ENCODE results near the gene DOCK2.

DNA sequence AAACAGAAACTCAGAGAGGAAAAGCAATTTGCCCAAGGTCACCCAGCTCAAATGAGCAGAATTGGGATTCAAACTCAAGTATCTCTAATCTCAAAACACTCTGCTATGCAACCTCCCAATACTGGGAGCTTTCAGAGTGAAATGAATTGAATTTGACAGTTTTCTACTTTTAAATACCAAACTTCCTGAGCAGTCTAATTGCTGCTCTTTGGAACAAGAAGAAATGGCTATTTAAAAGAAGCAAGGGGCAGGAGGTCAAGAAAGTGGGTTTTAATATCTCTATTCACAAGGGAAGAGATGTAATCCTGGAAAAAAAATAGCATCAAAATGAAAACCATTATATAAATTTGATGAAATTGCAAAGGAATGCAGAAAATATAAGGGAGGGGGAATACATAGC is 200.6 kb downstream of the DOCK2 start:
- TF ChIP-seq, protein P1, sequence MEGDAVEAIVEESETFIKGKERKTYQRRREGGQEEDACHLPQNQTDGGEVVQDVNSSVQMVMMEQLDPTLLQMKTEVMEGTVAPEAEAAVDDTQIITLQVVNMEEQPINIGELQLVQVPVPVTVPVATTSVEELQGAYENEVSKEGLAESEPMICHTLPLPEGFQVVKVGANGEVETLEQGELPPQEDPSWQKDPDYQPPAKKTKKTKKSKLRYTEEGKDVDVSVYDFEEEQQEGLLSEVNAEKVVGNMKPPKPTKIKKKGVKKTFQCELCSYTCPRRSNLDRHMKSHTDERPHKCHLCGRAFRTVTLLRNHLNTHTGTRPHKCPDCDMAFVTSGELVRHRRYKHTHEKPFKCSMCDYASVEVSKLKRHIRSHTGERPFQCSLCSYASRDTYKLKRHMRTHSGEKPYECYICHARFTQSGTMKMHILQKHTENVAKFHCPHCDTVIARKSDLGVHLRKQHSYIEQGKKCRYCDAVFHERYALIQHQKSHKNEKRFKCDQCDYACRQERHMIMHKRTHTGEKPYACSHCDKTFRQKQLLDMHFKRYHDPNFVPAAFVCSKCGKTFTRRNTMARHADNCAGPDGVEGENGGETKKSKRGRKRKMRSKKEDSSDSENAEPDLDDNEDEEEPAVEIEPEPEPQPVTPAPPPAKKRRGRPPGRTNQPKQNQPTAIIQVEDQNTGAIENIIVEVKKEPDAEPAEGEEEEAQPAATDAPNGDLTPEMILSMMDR (IDR thresholded peaks at IDR 0.05) = no peak
- no peak for TF ChIP-seq EP300 (IDR thresholded peaks at IDR 0.05)
